Tibial nerve (tissue), 4 donors: Measurements from ENCODE around the gene SLC43A1.

Experiments
- CTCF ChIP-seq, 5 experiments: fragments of 200-600 bp in 3 of 5; fragments of 450-650 bp in 2 of 5; sonication (generic) in 3 of 5; IDR thresholded peaks; one replicate each; pipeline ENCODE4 v1.5.1; 2016 to 2019; ENCODE audit warnings: antibody characterized with exemption in 5 of 5, mild to moderate bottlenecking in 3 of 5, moderate library complexity in 2 of 5
- EP300 ChIP-seq, 2 donors: sonication (generic); formaldehyde crosslinking; IDR thresholded peaks; one replicate each; pipeline ENCODE4 v1.6.1; 2017; ENCODE audit warnings: antibody characterized with exemption in 2 of 2, mild to moderate bottlenecking in 1 of 2
- POLR2A ChIP-seq, 2 donors: fragments of 450-650 bp; IDR thresholded peaks; one replicate each; pipeline ENCODE4 v1.6.1; 2017; ENCODE audit warnings: antibody characterized with exemption in 2 of 2, mild to moderate bottlenecking in 2 of 2, moderate library complexity in 2 of 2

GRCh38 chr11:57546869-57547475 is 31.5 kb upstream of the SLC43A1 start:
- TF ChIP-seq CTCF (IDR thresholded peaks at IDR 0.05) (no peak), POLR2A (IDR thresholded peaks at IDR 0.05) (no peak), EP300 (IDR thresholded peaks at IDR 0.05) (no peak)
